Trophoblast cell (in vitro differentiated cells and primary cell): ENCODE results near the gene HPGDS.

Experiments
- DNase-seq, 2 donors: peaks; one replicate each; pipeline ENCODE4 v3.0.0-alpha.2; 2016
- H2AFZ ChIP-seq: 2 replicates; pipeline ENCODE4 v1.6.1; 2013; ENCODE audit warnings: low read length, moderate library complexity, mild to moderate bottlenecking; ENCODE audit not compliant: insufficient read depth, poor library complexity
- H2AK5ac ChIP-seq: 2 replicates; pipeline ENCODE4 v1.6.1; 2013; ENCODE audit warnings: mild to moderate bottlenecking, low read length
- H2BK120ac ChIP-seq: 2 replicates; pipeline ENCODE4 v1.6.1; 2013; ENCODE audit warnings: low read length, mild to moderate bottlenecking, moderate library complexity; ENCODE audit not compliant: insufficient read depth, poor library complexity
- H2BK12ac ChIP-seq: 2 replicates; pipeline ENCODE4 v1.6.1; 2013; ENCODE audit warnings: mild to moderate bottlenecking, low read length, moderate library complexity
- H2BK5ac ChIP-seq: 2 replicates; pipeline ENCODE4 v1.6.1; 2013; ENCODE audit warnings: low read length, low read depth, moderate library complexity, mild to moderate bottlenecking; ENCODE audit not compliant: poor library complexity
- H3K14ac ChIP-seq: 2 replicates; pipeline ENCODE4 v1.6.1; 2013; ENCODE audit warnings: mild to moderate bottlenecking, low read length
- H3K18ac ChIP-seq: 2 replicates; pipeline ENCODE4 v1.6.1; 2013; ENCODE audit warnings: mild to moderate bottlenecking, low read length
- H3K23ac ChIP-seq: 2 replicates; pipeline ENCODE4 v1.6.1; 2013; ENCODE audit warnings: low read length
- H3K27ac ChIP-seq: 2 replicates; pipeline ENCODE4 v1.5.1; 2013; ENCODE audit warnings: low read depth, mild to moderate bottlenecking, inconsistent platforms, low read length, moderate library complexity
- H3K27me3 ChIP-seq: 2 replicates; pipeline ENCODE4 v1.6.1; 2013; ENCODE audit warnings: inconsistent platforms, mild to moderate bottlenecking, low read length, moderate library complexity; ENCODE audit not compliant: insufficient read depth
- H3K36me3 ChIP-seq, 2 experiments: 1 replicate in 1 of 2; 2 replicates in 1 of 2; pipeline ENCODE4 v1.6.1; 2013; ENCODE audit warnings: low read length in 2 of 2, mild to moderate bottlenecking in 2 of 2, moderate library complexity in 1 of 2; ENCODE audit not compliant: insufficient read depth in 2 of 2, control insufficient read depth in 1 of 2
- H3K4ac ChIP-seq: 2 replicates; pipeline ENCODE4 v1.6.1; 2013; ENCODE audit warnings: low read depth, mild to moderate bottlenecking, low read length, moderate library complexity
- H3K4me1 ChIP-seq, 2 experiments: 1 replicate in 1 of 2; 2 replicates in 1 of 2; pipeline ENCODE4 v1.6.1; 2013; ENCODE audit warnings: low read length in 2 of 2, mild to moderate bottlenecking in 2 of 2, moderate library complexity in 1 of 2; ENCODE audit not compliant: insufficient read depth in 2 of 2, control insufficient read depth in 1 of 2
- H3K4me2 ChIP-seq: 2 replicates; pipeline ENCODE4 v1.6.1; 2013; ENCODE audit warnings: inconsistent platforms, mild to moderate bottlenecking, low read length, moderate library complexity
- H3K4me3 ChIP-seq: 2 replicates; pipeline ENCODE4 v1.5.1; 2013; ENCODE audit warnings: mild to moderate bottlenecking, low read depth, low read length, inconsistent platforms
- H3K79me1 ChIP-seq: one replicate; pipeline ENCODE4 v1.6.1; 2013; ENCODE audit warnings: low read length
- H3K79me2 ChIP-seq: 2 replicates; pipeline ENCODE4 v1.6.1; 2013; ENCODE audit warnings: low read length, mild to moderate bottlenecking; ENCODE audit not compliant: control insufficient read depth, insufficient read depth, poor library complexity
- H3K9ac ChIP-seq: 2 replicates; pipeline ENCODE4 v1.6.1; 2013; ENCODE audit warnings: mild to moderate bottlenecking, low read length
- H3K9me3 ChIP-seq: 2 replicates; pipeline ENCODE4 v1.6.1; 2013; ENCODE audit warnings: low read depth, mild to moderate bottlenecking, control low read depth, inconsistent platforms, low read length; ENCODE audit not compliant: insufficient read depth
- H4K12ac ChIP-seq: 2 replicates; pipeline ENCODE4 v1.6.1; 2013; ENCODE audit warnings: low read depth, mild to moderate bottlenecking, low read length, moderate library complexity
- H4K8ac ChIP-seq: 2 replicates; pipeline ENCODE4 v1.6.1; 2013; ENCODE audit warnings: low read depth, mild to moderate bottlenecking, low read length, moderate library complexity
- H4K91ac ChIP-seq: one replicate; pipeline ENCODE4 v1.6.1; 2013; ENCODE audit warnings: low read depth, mild to moderate bottlenecking, low read length, moderate library complexity
- WGBS: extraction: QIAGEN DNeasy Blood & Tissue Kit; methylation state at CpG from one replicate; pipeline ENCODE4 v1.1.7; 2013; ENCODE audit warnings: missing lambda C conversion rate; ENCODE audit not compliant: insufficient read length, insufficient coverage; ENCODE audit errors: extremely low coverage; 5-methylcytosine and 5-hydroxymethylcytosine counted together

Gene HPGDS

GRCh38 chr4:94305466-94306225 is 37.0 kb downstream of the HPGDS start:
- Histone ChIP-seq H3K4me3 (no peak overlapping the region), H3K27me3 (no peaks in the 10 kb centered on the region), H4K8ac (no peak overlapping the region), H3K27ac (no peak overlapping the region), H3K9ac (no peak overlapping the region), H2AFZ (no peak overlapping the region), H2AK5ac (no peak overlapping the region), H3K36me3 (no peaks in the 10 kb centered on the region), H3K14ac (no peak overlapping the region), H3K4ac (no peak overlapping the region), H3K23ac (no peak overlapping the region), H3K4me2 (no peak overlapping the region), H4K91ac (no peak overlapping the region), H2BK120ac (no peak overlapping the region), H3K4me1 (no peaks in the 10 kb centered on the region), H2BK5ac (no peak overlapping the region), H3K79me1 (no peaks in the 10 kb centered on the region), H3K79me2 (no peaks in the 10 kb centered on the region), H4K12ac (no peak overlapping the region), H3K18ac (no peak overlapping the region), H2BK12ac (no peak overlapping the region), H3K9me3 (no peaks in the 10 kb centered on the region)
- no CpG with 5 or more reads among the region's 5 CpGs for WGBS
- DNase-seq, result peak in 1 of 2 donors; percentile 34

GRCh38 chr4:94304365-94304971 is 38.2 kb downstream of the HPGDS start:
- Histone ChIP-seq H3K36me3 (no peaks in the 10 kb centered on the region), H2BK120ac (no peak overlapping the region), H2BK5ac (no peak overlapping the region), H3K27ac (no peak overlapping the region), H3K9ac (no peak overlapping the region), H3K4ac (no peak overlapping the region), H2AFZ (no peak overlapping the region), H3K4me3 (no peak overlapping the region), H3K4me1 (no peaks in the 10 kb centered on the region), H3K79me1 (no peaks in the 10 kb centered on the region), H3K18ac (no peak overlapping the region), H3K4me2 (no peak overlapping the region), H4K8ac (no peak overlapping the region), H2BK12ac (no peak overlapping the region), H3K27me3 (no peaks in the 10 kb centered on the region), H2AK5ac (no peak overlapping the region), H3K14ac (no peak overlapping the region), H4K91ac (no peak overlapping the region), H3K79me2 (no peaks in the 10 kb centered on the region), H3K23ac (no peak overlapping the region), H4K12ac (no peak overlapping the region), H3K9me3 (no peaks in the 10 kb centered on the region)
- WGBS, result no CpG with 5 or more reads among the region's 2 CpGs
- peak; percentile 24 to 66 for DNase-seq

DNA sequence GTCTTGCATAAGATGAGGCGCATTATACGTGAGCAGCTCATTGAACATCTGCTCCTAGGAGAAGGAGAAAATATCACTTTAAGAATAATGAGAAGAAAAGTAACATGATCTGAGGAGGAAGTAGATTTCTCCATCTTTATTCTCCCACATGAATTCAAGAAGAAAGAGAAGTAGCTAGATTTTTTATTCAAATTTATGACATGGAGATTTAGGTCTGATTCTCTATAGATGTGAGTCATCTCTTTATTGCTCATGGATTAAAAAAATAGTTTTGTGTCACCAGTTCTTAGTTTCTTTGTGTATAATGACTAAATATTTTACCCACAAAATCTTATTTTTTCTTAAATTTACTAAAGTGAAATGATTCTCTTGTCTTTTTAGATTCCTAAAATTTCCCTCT is 40.4 kb downstream of the HPGDS start:
- Histone ChIP-seq H2BK120ac (no peak overlapping the region), H2BK5ac (no peak overlapping the region), H3K9me3 (no peaks in the 10 kb centered on the region), H3K23ac (no peak overlapping the region), H3K4me1 (no peaks in the 10 kb centered on the region), H2AK5ac (no peak overlapping the region), H2BK12ac (no peak overlapping the region), H3K36me3 (no peaks in the 10 kb centered on the region), H2AFZ (no peak overlapping the region), H4K8ac (no peak overlapping the region), H3K14ac (no peak overlapping the region), H3K27ac (no peak overlapping the region), H4K12ac (no peak overlapping the region), H3K79me1 (no peaks in the 10 kb centered on the region), H3K4me3 (no peak overlapping the region), H3K79me2 (no peaks in the 10 kb centered on the region), H3K4ac (no peak overlapping the region), H3K27me3 (no peaks in the 10 kb centered on the region), H3K9ac (no peak overlapping the region), H4K91ac (no peak overlapping the region), H3K18ac (no peak overlapping the region), H3K4me2 (no peak overlapping the region)
- no CpG with 5 or more reads among the region's 2 CpGs for WGBS
- no peak for DNase-seq

DNA sequence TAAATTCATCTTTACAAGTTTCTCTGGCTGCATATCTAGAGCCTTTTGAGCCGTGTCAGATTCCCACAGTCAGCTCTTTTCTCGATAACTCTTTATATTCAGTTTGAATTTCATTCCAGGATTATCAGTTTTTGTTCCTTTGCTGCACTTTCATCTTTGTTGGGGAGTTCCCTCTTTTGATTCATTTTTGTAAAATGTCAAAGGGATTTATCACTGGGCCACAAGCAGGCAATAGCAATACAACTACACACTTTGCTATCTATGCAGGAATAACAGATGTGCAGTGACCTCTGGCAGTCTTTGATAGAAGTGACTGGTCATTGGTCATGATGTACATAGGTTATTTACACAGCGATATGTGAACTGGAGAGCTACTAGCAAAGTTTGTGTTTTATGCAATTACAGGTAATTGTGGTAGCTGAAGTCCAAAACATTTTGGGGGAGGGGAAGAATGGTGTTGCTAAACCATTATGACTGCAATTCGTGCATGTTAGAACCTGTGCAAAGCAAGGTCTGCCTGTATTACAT is 43.8 kb downstream of the HPGDS start:
- no peaks in the 10 kb centered on the region for H3K36me3 ChIP-seq
- no peak overlapping the region for H3K4me3 ChIP-seq
- no peak overlapping the region for H3K18ac ChIP-seq
- no peaks in the 10 kb centered on the region for H3K79me2 ChIP-seq
- H3K4me2 ChIP-seq, result no peak overlapping the region
- no peak overlapping the region for H4K12ac ChIP-seq
- H3K14ac ChIP-seq, result no peak overlapping the region
- no peak overlapping the region for H4K8ac ChIP-seq
- H3K4ac ChIP-seq, result no peak overlapping the region
- H3K23ac ChIP-seq, result no peak overlapping the region
- no peaks in the 10 kb centered on the region for H3K79me1 ChIP-seq
- no peak for DNase-seq
- H2AK5ac ChIP-seq, result no peak overlapping the region
- H3K27me3 ChIP-seq, result no peaks in the 10 kb centered on the region
- no peak overlapping the region for H2BK5ac ChIP-seq
- no peaks in the 10 kb centered on the region for H3K9me3 ChIP-seq
- no CpG with 5 or more reads among the region's 4 CpGs for WGBS
- H2BK12ac ChIP-seq, result no peak overlapping the region
- H3K9ac ChIP-seq, result no peak overlapping the region
- H2AFZ ChIP-seq, result no peak overlapping the region
- H3K4me1 ChIP-seq, result no peaks in the 10 kb centered on the region
- H3K27ac ChIP-seq, result no peak overlapping the region
- H2BK120ac ChIP-seq, result no peak overlapping the region
- no peak overlapping the region for H4K91ac ChIP-seq
